Fibroblast of villous mesenchyme (primary cell): ENCODE measurements around the gene FEZ2. TPM values are rescaled to one million over a fixed set of nuclear protein-coding genes. Genes with fewer than 3 reads are reported as not detected.

ENCODE experiments used
- DNase-seq: peaks from one replicate; pipeline ENCODE4 v3.0.0-alpha.2; 2010; ENCODE audit warnings: low read depth
- H3K4me3 ChIP-seq: 2 replicates; pipeline ENCODE4 v1.5.1; 2011; ENCODE audit warnings: low read depth, mild to moderate bottlenecking, low read length
- total RNA-seq: library from RNA; depleted of rRNA; stranded (reverse); fragments of >200 nt; gene quantifications from 2 replicates; pipeline ENCODE4 v1.2.3, GENCODE V29; 2012
- TF ChIP-seq, protein P1 (sequence below): IDR thresholded peaks from 2 replicates; pipeline ENCODE4 v1.5.1; 2012; ENCODE audit warnings: low read depth, mild to moderate bottlenecking, low read length; ENCODE audit not compliant: insufficient read depth

Gene FEZ2
- total RNA-seq, 1 donor = 56.6 TPM

DNA sequence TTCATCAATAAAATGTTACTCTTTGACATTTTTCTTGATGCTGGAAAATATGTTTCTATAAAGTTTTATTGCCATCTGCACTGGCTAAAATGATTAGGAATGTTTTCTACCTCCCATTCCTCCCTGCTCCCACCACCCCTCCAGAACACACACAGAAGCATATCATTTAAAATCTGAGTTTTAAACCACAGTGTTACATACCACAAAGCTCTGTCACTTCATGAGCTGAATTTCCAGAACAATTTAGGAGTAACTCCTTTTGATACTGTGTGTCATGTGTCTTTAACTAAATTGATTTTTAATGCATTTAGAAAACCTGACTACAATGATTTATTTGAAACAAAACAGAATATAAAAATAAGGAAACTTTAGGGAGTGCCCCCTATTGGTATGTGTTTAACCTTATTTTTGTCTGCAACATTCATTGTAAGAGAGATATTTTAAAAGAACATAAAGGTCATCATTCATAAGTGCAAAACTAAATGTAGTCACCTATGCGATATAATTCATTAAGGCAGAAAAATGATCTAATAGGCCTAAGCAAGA is 52.0 kb downstream of the FEZ2 start:
- TF ChIP-seq, protein P1, sequence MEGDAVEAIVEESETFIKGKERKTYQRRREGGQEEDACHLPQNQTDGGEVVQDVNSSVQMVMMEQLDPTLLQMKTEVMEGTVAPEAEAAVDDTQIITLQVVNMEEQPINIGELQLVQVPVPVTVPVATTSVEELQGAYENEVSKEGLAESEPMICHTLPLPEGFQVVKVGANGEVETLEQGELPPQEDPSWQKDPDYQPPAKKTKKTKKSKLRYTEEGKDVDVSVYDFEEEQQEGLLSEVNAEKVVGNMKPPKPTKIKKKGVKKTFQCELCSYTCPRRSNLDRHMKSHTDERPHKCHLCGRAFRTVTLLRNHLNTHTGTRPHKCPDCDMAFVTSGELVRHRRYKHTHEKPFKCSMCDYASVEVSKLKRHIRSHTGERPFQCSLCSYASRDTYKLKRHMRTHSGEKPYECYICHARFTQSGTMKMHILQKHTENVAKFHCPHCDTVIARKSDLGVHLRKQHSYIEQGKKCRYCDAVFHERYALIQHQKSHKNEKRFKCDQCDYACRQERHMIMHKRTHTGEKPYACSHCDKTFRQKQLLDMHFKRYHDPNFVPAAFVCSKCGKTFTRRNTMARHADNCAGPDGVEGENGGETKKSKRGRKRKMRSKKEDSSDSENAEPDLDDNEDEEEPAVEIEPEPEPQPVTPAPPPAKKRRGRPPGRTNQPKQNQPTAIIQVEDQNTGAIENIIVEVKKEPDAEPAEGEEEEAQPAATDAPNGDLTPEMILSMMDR = no peak
- no peak overlapping the region for H3K4me3 ChIP-seq
- DNase-seq = no peak

DNA sequence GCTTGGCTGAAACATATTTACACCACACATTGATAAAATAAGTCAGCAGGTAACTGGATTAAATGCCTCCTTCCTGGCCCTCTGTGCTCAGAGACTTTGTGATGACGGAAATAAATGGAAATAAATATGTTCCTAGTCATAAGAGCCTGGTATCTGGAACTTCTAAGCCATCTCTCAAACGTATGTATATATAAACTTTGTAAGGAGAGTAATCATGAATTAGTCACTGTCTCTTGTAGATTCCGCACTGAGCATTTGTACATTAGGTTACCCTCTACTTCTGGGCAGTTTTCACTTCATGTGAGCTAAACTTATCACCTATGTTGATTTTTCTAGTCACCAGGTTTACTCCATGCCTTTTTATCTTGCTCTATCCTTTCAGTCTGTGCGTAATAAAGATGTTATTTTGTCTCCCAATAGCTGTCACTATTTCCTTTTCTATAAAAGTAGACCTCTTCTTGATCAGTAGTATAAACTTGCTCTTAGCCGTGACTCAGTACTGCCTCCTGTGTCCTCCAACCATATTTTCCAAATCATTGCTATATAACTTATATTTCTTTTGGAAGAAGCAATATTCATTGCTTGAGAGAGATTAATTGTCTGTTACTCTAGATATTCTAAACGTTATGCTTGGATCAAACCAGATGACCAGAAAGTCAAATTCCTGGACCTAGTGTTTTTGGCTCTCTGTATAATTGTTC is 53.2 kb downstream of the FEZ2 start:
- no peak overlapping the region for H3K4me3 ChIP-seq
- TF ChIP-seq, protein P1 = peak; percentile 37
- DNase-seq = no peak

DNA sequence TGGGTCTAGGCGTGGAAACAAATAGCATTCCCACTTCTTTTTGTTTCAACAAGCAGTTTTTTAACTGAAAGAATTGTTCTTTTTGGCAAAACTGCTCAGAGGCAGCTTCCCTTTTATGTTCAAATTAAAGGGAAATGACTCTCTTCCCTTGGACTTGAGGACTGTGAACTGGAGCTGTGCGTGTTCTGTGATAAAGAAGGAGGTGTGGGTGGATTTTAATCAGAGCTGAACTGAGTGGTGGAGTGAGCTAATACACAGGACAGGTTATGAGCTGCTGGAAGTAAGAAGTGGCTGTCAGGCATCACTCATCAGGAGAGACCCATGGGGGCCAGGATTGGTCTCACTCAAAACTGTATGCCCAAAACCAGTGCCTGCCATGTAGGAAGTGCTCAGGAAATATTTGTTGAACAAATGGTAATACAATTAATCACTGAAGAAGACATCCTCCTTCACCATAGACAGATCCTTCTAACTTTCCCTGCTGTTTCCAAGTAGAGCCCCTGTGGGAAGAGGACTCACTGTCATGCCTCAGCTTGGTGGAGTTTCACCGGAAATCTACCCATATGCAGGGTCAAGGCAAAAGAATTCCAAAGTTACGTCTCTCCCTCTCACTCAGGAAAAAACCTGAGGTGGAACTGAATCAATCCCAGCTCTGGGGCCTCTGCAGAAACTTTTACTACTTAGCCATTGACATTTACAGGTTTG is 55.9 kb downstream of the FEZ2 start:
- no peak for DNase-seq

DNA sequence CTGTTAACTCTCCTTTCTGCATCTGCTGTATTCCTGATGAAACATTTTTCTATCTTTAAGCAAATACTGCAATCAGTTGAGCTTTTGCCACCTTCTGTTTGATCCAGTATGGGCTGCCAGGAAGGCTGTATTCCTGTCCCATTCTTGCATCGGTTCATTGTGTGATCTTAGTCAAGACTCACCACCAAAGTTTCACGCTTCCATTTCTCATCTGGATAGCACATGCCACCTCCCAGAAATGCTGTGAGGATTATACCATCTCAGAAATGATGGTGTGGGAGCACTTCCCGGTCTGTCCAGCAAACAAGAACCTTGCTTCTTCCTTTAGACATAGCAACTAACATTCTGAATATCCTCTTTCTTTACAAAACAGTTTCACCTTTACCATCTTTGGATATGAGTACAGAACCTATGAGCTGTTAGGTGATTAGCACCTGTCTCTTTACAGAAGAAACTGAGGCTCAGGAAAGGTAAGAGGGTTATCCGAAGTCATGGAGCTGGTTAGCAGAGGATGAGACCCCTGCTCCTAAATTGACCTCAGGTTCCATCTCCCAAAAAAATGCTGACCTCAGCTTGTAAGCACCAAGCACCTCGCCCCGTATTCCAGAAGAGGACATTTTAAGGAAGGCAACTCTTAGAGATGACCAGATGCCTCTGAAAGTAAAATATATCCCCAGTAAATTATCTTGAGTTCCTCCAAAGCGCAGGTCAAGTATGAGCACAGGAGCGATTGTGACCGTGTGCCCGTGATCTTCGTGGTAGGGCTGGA is 56.8 kb downstream of the FEZ2 start:
- TF ChIP-seq, protein P1 = no peak
- no peak for DNase-seq
- no peak overlapping the region for H3K4me3 ChIP-seq

More for the DNA sequence above, 55.9 kb downstream of the FEZ2 start:
- TF ChIP-seq, protein P1 = no peak
- H3K4me3 ChIP-seq = no peak overlapping the region

DNA sequence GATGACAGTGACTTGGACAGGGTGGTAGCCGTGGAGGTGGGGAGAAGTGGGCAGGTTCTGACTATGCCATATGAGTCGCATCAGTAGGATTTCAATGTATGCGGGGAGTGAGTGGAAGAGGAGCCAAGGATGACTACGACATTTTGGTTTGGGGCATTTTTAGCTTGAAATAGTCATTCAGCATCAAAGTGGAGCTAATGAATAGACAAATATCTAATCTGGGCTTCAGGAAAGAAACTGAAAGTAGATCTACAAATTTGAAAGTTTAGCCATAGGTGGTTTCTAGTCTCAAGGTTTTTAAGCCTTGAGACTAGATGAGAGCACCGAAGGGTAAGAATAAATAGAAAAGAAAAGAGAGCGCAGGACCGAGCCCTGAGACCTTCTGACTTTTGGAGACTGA is 58.3 kb downstream of the FEZ2 start:
- H3K4me3 ChIP-seq = no peak overlapping the region
- DNase-seq = no peak
- TF ChIP-seq, protein P1 = no peak

DNA sequence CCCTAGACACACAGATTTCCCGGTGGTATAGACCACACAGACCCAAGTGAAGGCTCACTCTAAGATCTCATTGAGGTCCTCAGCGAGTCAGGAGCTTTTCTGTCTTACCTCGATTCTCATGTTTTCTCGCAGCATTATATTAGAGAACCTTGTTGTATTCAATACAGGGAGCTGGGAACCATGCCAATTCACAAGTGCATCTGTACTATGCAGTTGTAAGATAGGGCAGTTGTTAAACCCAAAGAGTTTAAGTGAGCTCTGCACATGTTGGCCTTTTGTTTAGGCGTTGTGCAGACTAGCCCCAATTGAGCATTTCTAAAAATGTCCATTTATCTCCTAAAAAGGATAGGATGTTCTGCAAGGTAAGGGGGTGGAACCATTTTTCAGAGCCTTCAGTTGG is 59.6 kb downstream of the FEZ2 start:
- DNase-seq = no peak
- H3K4me3 ChIP-seq = no peak overlapping the region
- TF ChIP-seq, protein P1 = no peak
